Keratinocyte (primary cell): ENCODE results near the gene HSPB2.

ENCODE experiments used
- EZH2 ChIP-seq: IDR thresholded peaks from one replicate; pipeline ENCODE4 v1.6.1; 2012; ENCODE audit warnings: inconsistent platforms, mild to moderate bottlenecking, low read length, moderate library complexity
- TF ChIP-seq, protein P1 (sequence below), 3 experiments: IDR thresholded peaks in 1 of 3; conservative IDR thresholded peaks in 1 of 3; optimal IDR thresholded peaks in 1 of 3; 2 replicates in 2 of 3; 3 replicates in 1 of 3; pipeline versions ENCODE3 to v1.5.1; 2011; ENCODE audit warnings: low read length in 3 of 3, mild to moderate bottlenecking in 3 of 3, moderate library complexity in 2 of 3, control low read depth in 1 of 3, inconsistent platforms in 1 of 3; ENCODE audit not compliant: insufficient read depth in 2 of 3; ENCODE audit errors: extremely low read depth in 1 of 3

DNA sequence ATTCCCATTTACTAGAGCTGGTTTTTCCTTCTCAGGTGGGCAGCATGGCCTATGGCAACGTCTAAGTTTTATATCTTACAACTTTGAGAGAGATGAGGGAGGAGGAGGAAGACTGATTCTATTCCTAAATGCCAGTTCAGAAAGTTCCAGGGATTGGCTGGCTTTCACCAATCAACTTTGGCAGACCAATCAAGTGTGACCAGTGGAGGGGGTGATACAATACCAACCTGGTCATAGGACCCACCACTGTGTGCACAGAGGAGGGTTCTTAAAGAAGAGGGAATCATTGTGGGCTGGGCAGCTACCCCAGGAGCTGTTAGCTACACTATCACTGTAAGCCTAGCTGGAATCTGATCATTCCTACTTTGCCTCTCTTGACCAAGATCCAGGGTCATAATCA, 32.7 kb downstream of the HSPB2 start:
- TF ChIP-seq, protein P1, sequence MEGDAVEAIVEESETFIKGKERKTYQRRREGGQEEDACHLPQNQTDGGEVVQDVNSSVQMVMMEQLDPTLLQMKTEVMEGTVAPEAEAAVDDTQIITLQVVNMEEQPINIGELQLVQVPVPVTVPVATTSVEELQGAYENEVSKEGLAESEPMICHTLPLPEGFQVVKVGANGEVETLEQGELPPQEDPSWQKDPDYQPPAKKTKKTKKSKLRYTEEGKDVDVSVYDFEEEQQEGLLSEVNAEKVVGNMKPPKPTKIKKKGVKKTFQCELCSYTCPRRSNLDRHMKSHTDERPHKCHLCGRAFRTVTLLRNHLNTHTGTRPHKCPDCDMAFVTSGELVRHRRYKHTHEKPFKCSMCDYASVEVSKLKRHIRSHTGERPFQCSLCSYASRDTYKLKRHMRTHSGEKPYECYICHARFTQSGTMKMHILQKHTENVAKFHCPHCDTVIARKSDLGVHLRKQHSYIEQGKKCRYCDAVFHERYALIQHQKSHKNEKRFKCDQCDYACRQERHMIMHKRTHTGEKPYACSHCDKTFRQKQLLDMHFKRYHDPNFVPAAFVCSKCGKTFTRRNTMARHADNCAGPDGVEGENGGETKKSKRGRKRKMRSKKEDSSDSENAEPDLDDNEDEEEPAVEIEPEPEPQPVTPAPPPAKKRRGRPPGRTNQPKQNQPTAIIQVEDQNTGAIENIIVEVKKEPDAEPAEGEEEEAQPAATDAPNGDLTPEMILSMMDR (optimal IDR thresholded peaks at IDR 0.05 in 1 of 3, IDR thresholded peaks at IDR 0.05 in 1 of 3, conservative IDR thresholded peaks at IDR 0.05 in 1 of 3; ENCODE audit: extremely low read depth in 1 of 3, insufficient read depth in 2 of 3, low read length in 3 of 3), result no peak
- no peak for TF ChIP-seq EZH2
